HG02571 (cell line): ENCODE measurements around the gene OSBPL8.

Source experiments
- ATAC-seq: cut with Tn5 transposase; IDR thresholded peaks from one replicate; pipeline ENCODE4 v1.9.1; 2021; ENCODE audit warnings: mild to moderate bottlenecking, moderate library complexity; ENCODE audit not compliant: unreplicated experiment

Gene OSBPL8

GRCh38 chr12:76317976-76318375, 241.6 kb downstream of the OSBPL8 start:
- no peak for ATAC-seq

DNA sequence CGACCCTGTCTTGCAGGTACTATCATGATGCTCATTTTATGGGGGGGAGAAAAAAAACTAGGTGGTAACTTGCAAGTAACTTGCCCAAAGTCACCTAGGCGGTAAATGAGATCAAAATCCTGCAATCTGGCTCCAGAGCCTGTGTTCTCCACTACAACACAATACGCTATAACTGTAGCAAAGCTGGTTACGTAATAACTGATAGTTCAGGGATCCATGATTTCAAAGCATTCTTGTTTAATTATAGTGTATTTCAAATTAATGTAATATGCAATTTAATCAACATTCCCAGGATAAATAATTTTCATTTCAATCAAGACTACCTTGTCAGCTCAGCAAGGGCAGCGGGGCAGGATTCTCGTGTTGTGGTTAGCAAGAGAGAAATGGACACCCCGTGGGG, 243.1 kb downstream of the OSBPL8 start:
- ATAC-seq, result no peak

DNA sequence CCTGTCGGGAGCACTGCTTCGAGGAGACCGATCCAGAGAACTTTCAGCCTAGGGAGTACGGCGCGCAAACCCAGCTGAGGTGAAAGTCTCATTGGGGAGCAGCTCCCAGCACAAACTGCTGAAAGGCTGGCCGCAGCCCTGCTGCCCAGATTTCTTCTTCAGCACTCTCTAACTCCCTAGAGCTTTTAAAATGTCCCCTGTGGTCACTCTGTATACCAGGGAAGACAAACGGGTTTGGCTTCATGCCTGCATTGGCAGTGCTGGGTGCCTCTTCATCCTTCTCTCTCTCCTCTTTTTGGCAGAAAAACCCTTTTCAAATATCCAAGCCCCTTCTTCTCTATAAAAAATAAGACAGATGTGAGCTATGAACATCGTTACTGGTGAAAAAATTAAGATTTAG, 246.3 kb downstream of the OSBPL8 start:
- ATAC-seq, result no peak

- no peak for ATAC-seq
Observed at GRCh38 chr12:76312315-76312714, 247.3 kb downstream of the OSBPL8 start.

GRCh38 chr12:76311796-76312195, 247.8 kb downstream of the OSBPL8 start:
- ATAC-seq, result no peak

- no peak for ATAC-seq
Observed at GRCh38 chr12:76310110-76310509, 249.5 kb downstream of the OSBPL8 start.

DNA sequence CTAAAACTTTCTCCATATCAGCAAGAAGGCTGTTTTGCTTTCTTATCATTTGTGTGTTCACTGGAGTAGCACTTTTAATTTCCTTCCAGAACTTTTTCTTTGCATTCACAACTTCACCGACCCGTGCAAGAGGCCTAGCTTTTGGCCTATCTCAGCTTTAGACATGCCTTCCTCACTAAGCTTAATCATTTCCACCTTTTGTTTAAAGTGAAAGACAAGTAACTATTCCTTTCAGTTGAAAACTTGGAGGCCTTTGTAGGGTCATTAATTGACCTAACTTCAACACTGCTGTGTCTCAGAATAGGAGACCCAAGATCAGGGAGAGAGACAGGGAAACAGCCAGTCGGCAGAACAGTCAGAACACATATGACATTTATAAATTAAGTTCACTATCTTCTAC, 250.7 kb downstream of the OSBPL8 start:
- ATAC-seq, result no peak

DNA sequence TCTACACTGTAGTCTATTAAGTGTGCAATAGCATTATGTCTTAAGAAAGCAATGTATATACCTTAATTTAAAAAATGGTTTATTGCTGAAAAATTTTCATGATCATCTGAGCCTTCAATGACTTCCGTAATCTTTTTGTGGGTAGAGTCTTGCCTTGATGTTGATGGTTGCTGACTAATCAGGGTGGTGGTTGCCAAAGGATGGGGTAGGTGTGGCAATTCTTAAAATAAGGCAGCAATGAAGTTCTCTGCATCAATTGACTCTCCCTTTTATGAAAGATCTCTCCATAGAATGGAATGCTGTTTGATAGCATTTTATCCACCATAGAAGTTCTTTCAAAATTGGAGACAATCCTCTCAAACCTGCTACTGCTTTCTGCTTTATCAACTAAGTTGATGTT, 252.5 kb downstream of the OSBPL8 start:
- ATAC-seq, result no peak

DNA sequence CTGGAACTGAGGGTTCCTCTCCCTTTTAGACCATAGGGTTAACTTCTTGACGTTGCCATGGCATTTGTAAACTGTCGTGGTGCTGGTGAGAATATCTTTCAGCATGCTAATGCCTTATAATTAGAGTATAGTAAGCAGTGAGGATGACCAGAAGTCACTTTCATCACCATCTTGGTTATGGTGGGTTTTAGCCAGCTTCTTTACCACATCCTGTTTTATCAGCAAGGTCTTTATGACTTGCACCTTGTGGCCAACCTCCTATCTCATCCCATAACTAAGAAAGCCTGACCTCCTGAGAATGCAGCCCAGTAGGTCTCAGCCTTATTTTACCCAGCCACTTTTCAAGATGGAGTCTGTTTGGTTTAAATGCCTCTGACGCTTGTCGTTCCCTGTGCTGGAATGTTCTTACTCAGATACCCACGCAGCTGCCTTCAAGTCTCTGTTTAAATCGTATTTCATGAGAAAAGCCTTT, 255.5 kb downstream of the OSBPL8 start:
- no peak for ATAC-seq

- ATAC-seq, result no peak
Observed at GRCh38 chr12:76303365-76303764, 256.2 kb downstream of the OSBPL8 start.
